ENCODE results near the gene SIL1. TPM values are rescaled to one million over a fixed set of nuclear protein-coding genes. Genes with fewer than 3 reads are reported as not detected.

Gene SIL1
- total RNA-seq, 2 donors from 2014 or later = 69.9 to 75.6 TPM

GRCh38 chr5:138955013-138955660 is 243.0 kb downstream of the SIL1 start:
- WGBS = 53% methylated on average over 12 of the region's 12 CpGs
- TF ChIP-seq POLR2A (IDR thresholded peaks at IDR 0.05) (no peak), POLR2AphosphoS5 (IDR thresholded peaks at IDR 0.05) (peak; percentile 5)
- TF ChIP-seq, protein P1, sequence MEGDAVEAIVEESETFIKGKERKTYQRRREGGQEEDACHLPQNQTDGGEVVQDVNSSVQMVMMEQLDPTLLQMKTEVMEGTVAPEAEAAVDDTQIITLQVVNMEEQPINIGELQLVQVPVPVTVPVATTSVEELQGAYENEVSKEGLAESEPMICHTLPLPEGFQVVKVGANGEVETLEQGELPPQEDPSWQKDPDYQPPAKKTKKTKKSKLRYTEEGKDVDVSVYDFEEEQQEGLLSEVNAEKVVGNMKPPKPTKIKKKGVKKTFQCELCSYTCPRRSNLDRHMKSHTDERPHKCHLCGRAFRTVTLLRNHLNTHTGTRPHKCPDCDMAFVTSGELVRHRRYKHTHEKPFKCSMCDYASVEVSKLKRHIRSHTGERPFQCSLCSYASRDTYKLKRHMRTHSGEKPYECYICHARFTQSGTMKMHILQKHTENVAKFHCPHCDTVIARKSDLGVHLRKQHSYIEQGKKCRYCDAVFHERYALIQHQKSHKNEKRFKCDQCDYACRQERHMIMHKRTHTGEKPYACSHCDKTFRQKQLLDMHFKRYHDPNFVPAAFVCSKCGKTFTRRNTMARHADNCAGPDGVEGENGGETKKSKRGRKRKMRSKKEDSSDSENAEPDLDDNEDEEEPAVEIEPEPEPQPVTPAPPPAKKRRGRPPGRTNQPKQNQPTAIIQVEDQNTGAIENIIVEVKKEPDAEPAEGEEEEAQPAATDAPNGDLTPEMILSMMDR (IDR thresholded peaks at IDR 0.05) = no peak
- no peak for DNase-seq (ENCODE audit: low spot score)
- Histone ChIP-seq H3K9me3 (no peaks in the 10 kb centered on the region), H3K4me3 (no peak overlapping the region), H3K4me1 (replicated peaks) (peaks cover 14% of the 10 kb centered on the region), H3K27ac (no peak overlapping the region), H3K36me3 (no peaks in the 10 kb centered on the region), H3K27me3 (replicated peaks; ENCODE audit: insufficient read depth) (no peaks in the 10 kb centered on the region)
- intact Hi-C loops (cut with DNase I) = loop anchor here (10.0 kb wide), 1 partner anchor 120 kb away; no protein-coding TSS in a partner anchor

GRCh38 chr5:138954257-138955012 is 243.7 kb downstream of the SIL1 start:
- intact Hi-C loops (cut with DNase I) = loop anchor here (10.0 kb wide), 1 partner anchor 120 kb away; no protein-coding TSS in a partner anchor
- H3K27me3 ChIP-seq (replicated peaks; ENCODE audit: insufficient read depth) = no peaks in the 10 kb centered on the region
- WGBS = 69% methylated on average over 4 of the region's 4 CpGs
- H3K4me1 ChIP-seq (replicated peaks) = peaks cover 14% of the 10 kb centered on the region
- no peak for DNase-seq (ENCODE audit: low spot score)
- no peaks in the 10 kb centered on the region for H3K9me3 ChIP-seq
- peak overlapping the region in 1 of 2 donors; percentile 78 for H3K27ac ChIP-seq
- H3K4me3 ChIP-seq = no peak overlapping the region
- no peak for TF ChIP-seq POLR2A (IDR thresholded peaks at IDR 0.05)
- H3K36me3 ChIP-seq = no peaks in the 10 kb centered on the region

DNA sequence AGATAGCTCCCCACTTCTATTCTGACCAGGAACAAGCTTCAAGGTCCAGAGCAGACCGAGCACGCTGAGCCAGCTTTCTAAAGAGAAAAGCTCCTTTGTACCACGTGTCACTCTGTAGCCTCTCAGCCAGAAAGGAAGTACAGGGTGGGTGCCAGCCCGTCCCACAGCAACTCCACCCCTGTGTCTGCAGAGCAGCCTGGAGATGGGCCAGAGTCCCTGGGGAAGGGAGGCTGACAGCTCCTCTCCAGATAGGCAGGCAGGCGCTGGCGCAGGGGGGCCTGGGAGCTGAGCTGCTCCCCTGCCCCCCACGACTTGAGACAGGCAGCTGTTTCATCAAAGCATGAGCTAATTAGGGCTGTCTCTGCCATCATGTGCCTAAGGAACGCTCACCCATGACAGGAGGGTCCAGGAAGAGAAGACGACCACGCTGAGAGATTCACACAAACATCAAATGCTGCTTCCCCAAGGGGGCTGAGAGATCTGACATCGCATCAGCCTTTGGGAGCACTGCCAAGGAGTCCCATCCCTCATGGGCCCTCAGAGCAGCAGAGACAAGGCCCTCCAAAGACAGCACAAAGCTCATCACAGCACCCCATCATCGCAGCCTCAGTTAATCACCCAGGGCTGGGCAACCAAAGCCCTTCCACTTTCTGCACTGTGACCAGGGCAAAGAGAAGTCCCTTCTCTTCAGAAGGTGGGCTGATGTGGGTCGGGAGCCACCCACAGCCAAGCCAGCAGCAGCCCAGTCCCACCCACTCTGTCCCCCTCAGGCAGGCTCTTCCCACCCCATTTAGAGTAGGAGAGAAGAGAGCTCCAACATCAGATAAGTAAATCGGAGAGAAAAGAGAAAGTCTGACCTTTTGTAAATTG is 244.5 kb downstream of the SIL1 start:
- Histone ChIP-seq H3K4me3 (no peak overlapping the region), H3K4me1 (replicated peaks) (peaks cover 14% of the 10 kb centered on the region), H3K27me3 (replicated peaks; ENCODE audit: insufficient read depth) (no peaks in the 10 kb centered on the region), H3K27ac (peak overlapping the region; percentile 61 to 78), H3K36me3 (no peaks in the 10 kb centered on the region), H3K9me3 (no peaks in the 10 kb centered on the region)
- TF ChIP-seq, protein P1 (IDR thresholded peaks at IDR 0.05) = no peak
- peak; percentile 96 for TF ChIP-seq POLR2AphosphoS5 (IDR thresholded peaks at IDR 0.05)
- TF ChIP-seq POLR2A (IDR thresholded peaks at IDR 0.05) = no peak
- intact Hi-C loops (cut with DNase I) = loop anchor here (10.0 kb wide), 1 partner anchor 121 kb away; no protein-coding TSS in a partner anchor
- DNase-seq (ENCODE audit: low spot score) = peak; percentile 92
- WGBS = 15% methylated on average over 11 of the region's 14 CpGs

DNA sequence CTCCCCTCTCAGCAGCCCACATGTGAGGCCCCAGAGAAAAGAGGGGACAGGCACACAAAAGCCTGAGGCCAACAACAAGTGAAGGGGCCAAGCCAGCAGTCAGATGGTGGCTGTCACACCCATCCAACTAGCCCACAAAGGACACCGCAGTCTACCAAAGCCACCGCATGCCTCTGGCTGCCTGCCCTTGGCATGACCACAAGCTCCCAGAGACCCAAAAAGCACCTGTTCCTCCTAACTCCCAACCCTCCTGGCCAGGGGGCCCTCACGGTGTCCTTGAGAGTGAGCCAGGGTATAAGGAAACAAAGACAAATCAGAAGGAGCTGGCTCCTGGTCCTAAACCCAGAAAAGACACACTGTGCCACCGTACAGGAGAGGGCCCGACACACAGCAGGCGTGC is 245.2 kb downstream of the SIL1 start:
- WGBS = 5% methylated on average over 6 of the region's 6 CpGs
- Histone ChIP-seq H3K27ac (peak overlapping the region; percentile 61 to 78), H3K27me3 (replicated peaks; ENCODE audit: insufficient read depth) (no peaks in the 10 kb centered on the region), H3K4me1 (replicated peaks) (peaks cover 14% of the 10 kb centered on the region), H3K4me3 (no peak overlapping the region), H3K36me3 (no peaks in the 10 kb centered on the region), H3K9me3 (no peaks in the 10 kb centered on the region)
- intact Hi-C loops (cut with DNase I) = loop anchor here (10.0 kb wide), 1 partner anchor 122 kb away; no protein-coding TSS in a partner anchor
- TF ChIP-seq, protein P1 (IDR thresholded peaks at IDR 0.05) = no peak
- no peak for DNase-seq (ENCODE audit: low spot score)
